Head of caudate nucleus (tissue), 42 donors: ENCODE data around the gene EML6.

Experiments used
- DNase-seq, 42 donors: peaks; one replicate each; pipeline versions ENCODE4 v3.0.0 to v3.0.0-alpha.2; 2020 to 2021; ENCODE audit warnings: mixed read lengths in 7 of 42
- intact Hi-C: fragments of 100-400 bp; cut with DNase I; formaldehyde crosslinking; loops from one replicate; pipeline ENCODE4 v1.15.0; 2022

EML6 gene

DNA sequence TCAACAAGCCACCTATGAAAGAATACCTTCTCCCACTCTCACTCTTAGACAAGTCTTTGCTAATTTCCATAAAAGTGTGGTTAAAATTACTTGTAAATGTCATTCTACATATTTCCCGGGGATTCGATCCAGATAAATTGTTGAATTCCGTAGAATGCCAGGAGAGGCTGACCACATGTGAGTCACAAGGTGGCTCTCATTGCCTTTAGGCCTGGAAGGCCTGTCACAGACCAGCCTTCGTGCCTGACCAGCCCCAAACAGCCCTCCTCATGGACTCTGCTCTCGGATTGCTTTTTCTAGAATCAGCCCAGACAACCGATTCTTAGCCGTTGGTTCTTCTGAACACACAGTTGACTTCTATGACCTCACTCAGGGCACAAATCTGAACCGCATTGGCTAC, 240.8 kb downstream of the EML6 start:
- intact Hi-C loops, result no loop called here
- DNase-seq, result no peak

DNA sequence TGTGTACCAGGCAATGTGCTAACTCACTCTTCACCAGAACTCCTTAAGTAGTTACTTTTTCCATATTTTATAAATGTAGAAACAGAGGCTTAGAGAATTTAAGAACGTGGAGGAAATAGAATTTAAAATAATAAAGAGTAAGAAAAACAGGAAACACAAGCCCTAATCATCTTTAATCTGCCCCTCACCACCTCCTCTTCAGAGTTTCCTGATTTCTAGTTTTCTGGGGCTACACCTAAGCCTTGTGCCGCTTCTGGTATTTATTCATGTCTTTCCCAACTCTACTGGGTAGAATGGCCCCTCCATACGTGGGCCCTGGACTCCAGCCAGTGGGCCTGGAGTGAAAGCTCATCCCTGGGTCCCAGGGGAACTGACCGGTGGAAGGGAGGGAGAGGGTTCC, 241.4 kb downstream of the EML6 start:
- no peak for DNase-seq
- intact Hi-C loops, result no loop called here

DNA sequence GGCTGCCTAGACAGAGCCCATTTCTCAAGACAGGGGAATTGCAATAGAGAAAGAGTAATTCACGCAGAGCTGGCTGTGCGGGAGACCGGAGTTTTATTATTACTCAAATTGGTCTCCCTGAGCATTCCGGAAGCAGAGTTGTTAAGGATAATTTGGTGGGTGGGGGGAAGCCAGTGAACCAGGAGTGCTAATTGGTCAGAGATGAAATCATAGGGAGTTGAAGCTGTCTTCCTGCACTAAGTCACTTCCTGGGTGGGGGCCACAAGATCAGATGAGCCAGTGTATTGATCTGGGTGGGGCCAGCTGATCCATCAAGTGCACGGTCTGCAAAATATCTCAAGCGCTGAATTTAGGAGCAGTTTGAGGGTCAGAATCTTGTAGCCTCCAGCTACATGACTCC, 242.0 kb downstream of the EML6 start:
- no peak for DNase-seq
- intact Hi-C loops, result no loop called here

DNA sequence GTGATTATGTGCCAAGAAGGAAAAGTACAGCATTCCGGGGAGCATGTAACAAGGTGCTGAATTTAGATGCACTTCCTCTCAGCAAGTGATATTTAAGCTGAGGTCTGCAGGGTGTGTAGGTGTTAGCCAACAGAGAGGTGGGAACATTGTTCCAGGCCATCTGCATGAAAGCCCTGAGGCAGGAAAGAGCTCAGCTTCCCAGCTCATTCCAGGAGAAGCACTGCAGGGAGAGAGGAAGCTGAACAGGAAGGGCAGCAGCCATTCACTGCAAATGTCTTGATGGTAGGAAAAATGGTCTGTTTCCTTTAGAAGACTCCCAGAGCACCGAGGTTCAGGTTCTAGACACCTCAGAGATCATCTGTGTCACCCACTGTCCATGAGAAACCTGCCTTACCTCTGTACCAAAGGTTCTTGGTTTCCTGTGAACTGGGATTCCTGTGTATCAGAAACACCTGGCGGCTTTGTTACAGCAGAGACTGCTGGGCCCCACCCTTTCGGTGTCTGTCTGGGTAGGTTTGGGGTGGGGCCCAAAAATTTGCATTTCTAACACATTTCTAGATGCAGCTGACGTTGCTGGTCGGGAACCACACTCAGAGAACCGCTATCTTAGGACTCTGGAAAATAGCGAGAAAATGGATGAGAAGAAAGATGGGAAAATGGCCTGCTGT, 242.8 kb downstream of the EML6 start:
- intact Hi-C loops, result no loop called here
- no peak for DNase-seq

DNA sequence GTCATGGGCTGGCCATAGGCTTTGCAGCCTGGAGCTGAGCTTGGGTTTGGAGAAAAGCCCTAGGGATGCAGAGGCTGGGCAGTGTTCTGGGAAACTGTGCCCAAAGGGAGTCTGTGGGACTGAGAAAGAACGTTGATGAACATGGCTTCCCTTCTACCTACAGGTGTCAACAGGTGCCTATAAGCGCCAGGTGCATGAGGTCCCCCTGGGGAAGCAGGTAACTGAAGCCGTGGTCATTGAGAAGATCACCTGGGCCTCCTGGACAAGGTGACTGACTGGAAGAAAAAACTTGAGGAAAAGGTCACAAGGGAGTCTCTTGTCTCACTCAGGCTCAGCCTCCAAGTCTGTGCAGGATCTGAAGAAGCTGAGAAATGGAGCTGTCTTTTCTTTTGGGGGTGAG, 243.4 kb downstream of the EML6 start:
- DNase-seq, result no peak
- intact Hi-C loops, result no loop called here

GRCh38 chr2:54967269-54967668, 243.8 kb downstream of the EML6 start:
- DNase-seq, result peak in 6 of 42 donors; percentile 41 to 70 (median 50)
- intact Hi-C loops, result no loop called here

- DNase-seq, result peak in 5 of 42 donors; percentile 39 to 77 (median 49)
- intact Hi-C loops, result no loop called here
Observed at GRCh38 chr2:54967759-54968365, 244.4 kb downstream of the EML6 start.

DNA sequence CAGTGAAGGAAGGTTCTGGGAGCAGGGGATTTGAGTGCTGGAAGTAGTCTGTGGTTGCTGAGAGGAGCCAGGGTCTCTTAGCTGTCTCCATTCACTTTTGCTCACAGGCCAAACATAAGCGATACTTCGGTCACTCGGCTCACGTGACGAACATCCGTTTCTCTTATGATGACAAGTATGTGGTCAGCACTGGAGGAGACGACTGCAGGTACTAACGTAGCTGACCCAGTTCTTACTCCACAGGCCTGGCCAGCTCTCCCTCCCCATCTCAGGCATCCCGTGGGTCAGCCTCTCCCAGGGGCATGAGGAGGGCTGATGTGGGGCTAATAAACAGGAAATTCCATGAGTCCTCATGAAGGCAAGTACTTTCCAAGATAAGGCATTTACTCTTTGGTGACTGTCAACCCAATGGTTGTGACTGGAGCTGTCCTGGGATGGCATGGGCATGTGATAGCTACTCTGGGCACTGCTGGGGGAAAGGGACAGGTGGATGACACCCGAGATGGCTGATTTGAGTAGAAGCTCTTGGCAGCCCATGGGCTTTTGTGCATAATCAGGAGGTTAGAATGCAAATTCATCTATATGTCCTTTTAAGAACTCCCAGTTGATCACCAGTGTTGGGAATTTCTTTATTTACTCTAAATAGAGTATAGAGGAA, 245.2 kb downstream of the EML6 start:
- no peak for DNase-seq
- intact Hi-C loops, result no loop called here

DNA sequence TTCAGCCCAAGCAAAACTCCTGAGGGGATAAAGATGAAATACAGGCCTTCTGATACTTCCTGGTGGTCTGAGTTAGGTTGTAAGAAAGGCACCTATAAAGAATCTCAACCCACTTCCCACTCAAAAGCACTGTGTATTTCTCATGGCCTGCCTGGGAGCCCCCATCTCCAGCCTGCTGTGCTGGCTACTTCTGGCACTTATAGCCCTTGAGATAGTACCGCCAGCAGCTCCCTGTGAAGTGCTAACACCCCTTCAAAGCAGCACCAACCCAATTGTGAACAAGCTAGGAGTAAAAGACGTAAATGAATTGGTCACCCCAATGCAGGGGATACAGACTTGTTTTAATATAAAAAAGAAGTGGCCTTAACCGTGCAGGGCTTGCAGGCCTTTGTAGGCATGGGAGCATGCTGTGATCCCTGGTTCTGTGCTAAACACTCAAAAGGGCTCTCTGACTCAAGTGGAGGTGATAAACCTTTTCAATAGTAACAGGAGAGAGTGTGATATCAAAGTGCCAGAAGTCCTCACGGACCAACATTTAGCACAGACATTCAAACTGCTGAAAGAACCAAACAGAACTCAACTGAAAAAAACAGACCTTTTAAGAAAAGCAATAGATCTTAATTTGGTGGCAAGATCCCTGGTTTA, 246.0 kb downstream of the EML6 start:
- no peak for DNase-seq
- intact Hi-C loops, result no loop called here

DNA sequence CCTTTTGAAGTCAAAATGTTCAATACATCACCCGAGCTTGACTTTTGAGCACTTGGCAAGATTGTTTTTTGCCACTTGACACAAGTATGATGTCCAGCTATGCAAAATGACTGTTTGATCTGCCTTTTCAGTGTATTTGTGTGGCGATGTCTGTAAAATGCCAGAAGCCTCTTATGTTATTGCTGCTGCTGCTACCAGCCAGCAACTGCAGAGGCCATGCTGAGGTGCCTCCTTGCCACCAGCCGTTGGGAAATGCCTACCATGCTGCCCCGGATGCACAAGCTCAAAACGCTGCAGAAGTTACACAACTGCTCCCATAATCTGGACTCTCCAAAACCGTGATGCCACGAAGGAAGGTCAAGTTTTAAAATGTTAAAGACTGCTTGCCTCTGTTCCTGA, 246.5 kb downstream of the EML6 start:
- intact Hi-C loops, result no loop called here
- DNase-seq, result no peak

DNA sequence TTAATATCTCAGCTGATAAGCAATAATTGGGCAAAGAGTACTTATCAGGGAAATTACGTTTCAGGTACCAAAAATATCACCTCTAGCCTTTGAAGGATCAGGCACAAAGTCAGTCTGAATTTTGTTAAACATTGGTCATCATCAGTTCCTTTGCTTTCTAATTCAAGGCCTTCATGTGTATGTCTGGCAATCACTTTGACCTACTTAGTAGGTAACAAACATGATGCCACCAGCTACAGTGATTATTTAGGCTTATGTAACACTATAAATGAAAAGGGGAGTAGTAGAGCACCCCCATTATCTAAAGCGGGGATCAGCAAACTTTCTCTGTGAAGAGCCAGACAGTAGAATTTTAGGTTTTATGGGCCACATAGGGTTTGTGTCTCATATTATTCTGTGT, 251.7 kb downstream of the EML6 start:
- no peak for DNase-seq
- intact Hi-C loops, result no loop called here

DNA sequence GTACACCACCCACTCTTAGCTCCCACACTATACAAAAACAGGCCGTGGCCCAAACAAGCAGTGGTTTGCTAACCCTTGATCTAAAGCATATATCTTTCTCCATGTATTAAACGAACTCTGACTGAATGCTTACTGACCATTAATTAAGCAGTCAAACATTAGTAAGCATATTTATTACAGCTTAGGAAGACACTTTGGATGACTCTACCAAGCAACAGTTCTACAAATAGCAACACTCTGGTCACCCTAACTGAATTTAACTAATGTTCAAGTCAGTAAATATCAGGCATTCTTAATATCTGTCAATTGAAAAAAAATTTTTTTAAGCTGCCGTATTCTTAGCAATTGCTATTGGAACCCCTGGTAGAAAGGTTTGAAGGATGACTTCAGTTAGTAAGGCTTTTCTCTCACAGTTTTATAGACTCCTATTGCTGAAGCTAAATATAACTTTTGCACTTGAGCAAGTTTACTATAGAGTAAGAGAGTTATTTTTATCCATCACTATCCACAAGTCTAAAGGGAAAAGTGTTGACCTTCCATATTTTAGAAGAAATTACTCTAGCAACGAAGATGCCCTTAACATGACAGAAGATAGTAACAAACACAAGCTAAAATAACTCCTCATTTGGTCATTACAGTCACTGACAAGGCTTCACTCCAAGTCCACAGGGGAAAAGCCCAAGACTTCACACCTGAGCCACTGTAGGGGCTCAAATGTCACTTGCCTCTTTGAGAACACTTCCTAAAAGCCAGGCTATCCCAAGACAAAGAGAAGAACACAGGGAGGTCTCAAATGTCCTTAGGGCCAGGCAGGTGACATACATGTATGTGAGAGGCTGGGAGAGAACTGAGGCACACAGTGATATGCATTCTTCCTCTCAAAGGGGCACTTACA, 252.4 kb downstream of the EML6 start:
- intact Hi-C loops, result no loop called here
- no peak for DNase-seq

DNA sequence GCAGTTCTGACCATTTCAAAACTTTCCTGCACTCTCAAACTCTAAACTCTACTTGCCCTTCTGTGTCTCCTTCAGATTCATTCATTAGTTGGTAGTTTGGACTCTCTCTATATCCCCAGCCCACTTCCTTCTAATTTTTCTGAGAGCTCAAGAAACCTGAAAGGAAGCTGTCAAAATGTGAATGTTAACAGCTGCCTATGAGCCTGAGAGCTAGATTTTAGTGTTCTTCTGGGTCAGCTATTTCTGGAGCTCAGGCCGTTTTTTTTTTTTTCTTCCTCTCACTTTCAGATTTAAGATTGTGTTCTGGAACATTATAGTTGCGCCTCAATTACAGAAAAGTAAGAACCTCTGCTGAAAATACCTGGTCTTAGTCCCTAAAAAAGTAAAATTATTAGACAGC, 253.7 kb downstream of the EML6 start:
- intact Hi-C loops, result no loop called here
- no peak for DNase-seq

DNA sequence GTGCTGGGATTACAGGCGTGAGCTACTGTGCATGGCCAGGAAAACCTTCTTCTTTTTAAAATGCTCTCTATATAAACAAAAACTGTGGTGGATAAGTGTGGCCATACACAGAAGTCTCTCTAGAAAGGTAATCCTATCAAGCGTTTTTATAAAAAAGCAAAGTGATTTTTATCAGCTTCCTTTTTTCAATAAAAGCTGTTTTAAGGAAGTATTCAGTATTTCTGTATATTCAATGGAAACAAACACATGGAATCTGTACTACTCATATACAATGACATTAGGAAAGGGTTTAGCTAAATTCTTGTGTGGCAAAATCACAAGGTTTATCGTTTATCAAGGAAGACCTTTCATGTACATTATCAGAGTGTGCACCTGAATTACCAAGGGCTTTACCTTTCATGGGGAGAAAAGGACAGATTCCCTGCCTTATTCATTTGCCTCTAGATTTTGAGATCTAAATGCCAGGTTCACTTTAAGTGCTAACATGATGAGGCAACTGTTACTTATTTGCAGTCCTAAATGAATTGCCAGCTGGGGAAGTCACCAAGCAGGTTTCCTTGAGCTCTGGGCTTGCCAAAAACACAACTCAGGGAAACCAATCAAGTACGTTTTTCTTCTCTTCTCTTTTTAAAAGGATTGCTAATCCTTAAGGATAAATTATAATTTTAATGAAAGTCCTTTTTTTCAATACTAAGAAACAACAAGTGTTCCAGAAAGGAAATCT, 256.0 kb downstream of the EML6 start:
- intact Hi-C loops, result no loop called here
- DNase-seq, result no peak

GRCh38 chr2:54981385-54981784, 257.9 kb downstream of the EML6 start:
- no peak for DNase-seq
- intact Hi-C loops, result no loop called here

- no peak for DNase-seq
- intact Hi-C loops, result no loop called here
Observed at GRCh38 chr2:54983345-54984220, 260.1 kb downstream of the EML6 start.

DNA sequence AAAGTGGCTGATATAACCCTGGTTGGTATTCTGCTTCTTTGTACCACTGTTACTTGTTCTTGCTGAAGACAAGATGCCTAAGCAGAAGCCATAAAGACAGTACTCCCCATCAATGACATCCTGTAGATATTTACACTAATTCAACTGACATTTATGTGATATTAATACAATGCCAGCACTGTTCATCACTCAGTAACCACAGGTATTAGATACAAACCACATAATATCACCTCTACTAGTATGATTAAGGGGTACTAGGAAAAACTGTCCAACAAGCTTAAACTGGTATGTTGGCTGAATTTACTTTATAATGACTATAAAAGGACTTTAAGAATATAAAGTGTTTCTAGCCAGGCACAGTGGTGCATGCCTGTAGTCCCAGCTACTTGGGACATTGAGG, 261.0 kb downstream of the EML6 start:
- DNase-seq, result no peak
- intact Hi-C loops, result no loop called here

DNA sequence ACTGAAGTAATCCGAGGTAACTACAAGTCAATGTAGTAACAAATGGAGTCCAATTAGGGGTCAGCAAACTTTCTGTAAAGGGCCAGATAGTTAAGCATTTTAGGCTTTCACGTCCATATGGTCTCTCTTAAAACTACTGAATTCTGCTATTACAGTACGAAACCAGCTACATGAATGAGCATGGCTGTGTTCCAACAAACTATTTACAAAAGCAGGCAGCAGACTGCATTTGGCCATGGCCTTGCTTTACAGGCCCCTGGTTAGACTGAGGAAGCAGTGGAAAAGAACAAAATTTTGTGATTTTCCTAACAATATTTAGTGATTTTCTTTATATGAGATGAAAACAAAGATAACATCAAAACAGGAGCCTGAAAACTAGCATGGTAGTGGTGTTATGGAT, 262.8 kb downstream of the EML6 start:
- DNase-seq, result no peak
- intact Hi-C loops, result no loop called here
